ENCODE results near the gene TSPAN18. TPM values are rescaled to one million over a fixed set of nuclear protein-coding genes. Genes with fewer than 3 reads are reported as not detected.

The TSPAN18 gene
- total and polyA plus RNA-seq, 10 of the 15 experiments (the other 5 are each of a cell fraction or from before 2014, with no cell fraction given), result 0.02 to 0.77 (median 0.13) TPM; not detected in 1

- H4K20me1 ChIP-seq (ENCODE audit: control insufficient read depth, insufficient read depth), result no peaks in the 10 kb centered on the region; the same call in 1 of the 2 replicates
- intact Hi-C loops (cut with micrococcal nuclease; ENCODE audit: unreplicated experiment), result no loop called here
- DNase-seq (ENCODE audit: low read depth, low spot score) (no peak), ATAC-seq (peak; percentile 73), FAIRE-seq (no peak)
- H3K27ac ChIP-seq (ENCODE audit: control insufficient read depth, insufficient read depth), result no peak overlapping the region
- in situ Hi-C loops (cut with MboI), result no loop called here
- ChIA-PET SMC1A (ENCODE audit: uncharacterized antibody, unreplicated experiment) (interaction anchor here (1.1 kb wide), 1 partner anchor 13 kb away, joined by 3 read pairs; no protein-coding TSS in a partner anchor), CTCF (interaction anchor here (2.7 kb wide), 1 partner anchor 10 kb away, joined by 10 read pairs; no protein-coding TSS in a partner anchor), RAD21 (ENCODE audit: unreplicated experiment) (no interaction called here), POLR2A (no interaction called here)
- no peaks in the 10 kb centered on the region for H3K36me3 ChIP-seq (ENCODE audit: control insufficient read depth in 2 of 2, insufficient read depth in 2 of 2, low read length in 1 of 2)
- no peak overlapping the region for H2AFZ ChIP-seq (ENCODE audit: control insufficient read depth, low read depth, low read length)
- H3K27me3 ChIP-seq (replicated peaks in 1 of 2; ENCODE audit: control insufficient read depth in 2 of 2, insufficient read depth in 2 of 2, low read length in 1 of 2), result no peaks in the 10 kb centered on the region; a peak in 1 of 4 replicates
- H3K4me1 ChIP-seq (ENCODE audit: control insufficient read depth, insufficient read depth, low read length), result no peaks in the 10 kb centered on the region
- no peak overlapping the region for H3K9ac ChIP-seq (ENCODE audit: control insufficient read depth, insufficient read depth, low read length)
- 5% methylated on average over 7 of the region's 7 CpGs for WGBS (ENCODE audit: insufficient coverage, insufficient replicate concordance, low lambda C conversion rate, missing lambda C conversion rate)
- H3K4me2 ChIP-seq (ENCODE audit: control insufficient read depth, insufficient read depth), result no peak overlapping the region
- no TSS peak for BruUV-seq (replicated peaks)
- no peak for TF ChIP-seq CHD1 (IDR thresholded peaks at IDR 0.05; ENCODE audit: low read depth, low read length)
- TF ChIP-seq CTCF (IDR thresholded peaks at IDR 0.05 in 2 of 3, conservative IDR thresholded peaks at IDR 0.05 in 1 of 3; ENCODE audit: control insufficient read depth in 2 of 3, extremely low read depth in 1 of 3, insufficient read depth in 1 of 3, low read depth in 3 of 3, low read length in 3 of 3), result peak; percentile 2 to 43 (median 13); a peak in 1 of 6 replicates
- TF ChIP-seq RB1 (IDR thresholded peaks at IDR 0.05; ENCODE audit: borderline replicate concordance), result no peak
- H3K4me3 ChIP-seq, result no peak overlapping the region
- H3K79me2 ChIP-seq (ENCODE audit: control insufficient read depth, insufficient read depth, low read length), result no peaks in the 10 kb centered on the region
- no peaks in the 10 kb centered on the region for H3K9me3 ChIP-seq (replicated peaks; ENCODE audit: control insufficient read depth, insufficient read depth, low read length)
These were observed 59.3 kb downstream of the TSPAN18 start for GRCh38 chr11:44785856-44786607.

- no TSS peak for BruUV-seq (replicated peaks)
- no peak for ATAC-seq
- WGBS (ENCODE audit: insufficient coverage, insufficient replicate concordance, low lambda C conversion rate, missing lambda C conversion rate), result 9% methylated on average over 3 of the region's 3 CpGs
These were observed 60.3 kb downstream of the TSPAN18 start for GRCh38 chr11:44787070-44787469.

More at GRCh38 chr11:44787070-44787469, 60.3 kb downstream of the TSPAN18 start:
- TF ChIP-seq HSF1 (IDR thresholded peaks at IDR 0.05; ENCODE audit: low read depth, low read length) (no peak), MEF2A (IDR thresholded peaks at IDR 0.05; ENCODE audit: insufficient read depth, low read depth, low read length) (no peak), DPF2 (IDR thresholded peaks at IDR 0.05) (no peak), HDGF (IDR thresholded peaks at IDR 0.05) (no peak), ZZZ3 (IDR thresholded peaks at IDR 0.05; ENCODE audit: control insufficient read depth, insufficient read length, low read depth) (no peak), BACH1 (IDR thresholded peaks at IDR 0.05; ENCODE audit: borderline replicate concordance) (no peak), CBX5 (IDR thresholded peaks at IDR 0.05; ENCODE audit: low read depth) (no peak), HDAC6 (IDR thresholded peaks at IDR 0.05; ENCODE audit: unreplicated experiment) (no peak), SIN3A (IDR thresholded peaks at IDR 0.05; ENCODE audit: low read depth, low read length) (no peak)
- in situ Hi-C loops (cut with MboI) (no loop called here), intact Hi-C loops (cut with micrococcal nuclease; ENCODE audit: unreplicated experiment) (no loop called here)
- H3K79me2 ChIP-seq (ENCODE audit: control insufficient read depth, insufficient read depth, low read length), result no peaks in the 10 kb centered on the region
- RAD21 ChIA-PET (ENCODE audit: unreplicated experiment), result interaction anchor here (0.9 kb wide), 1 partner anchor 124 kb away, joined by 3 read pairs; no protein-coding TSS in a partner anchor
- no peak overlapping the region for H2AFZ ChIP-seq (ENCODE audit: control insufficient read depth, low read depth, low read length)
- H3K36me3 ChIP-seq (ENCODE audit: control insufficient read depth in 2 of 2, insufficient read depth in 2 of 2, low read length in 1 of 2), result no peaks in the 10 kb centered on the region
- no peaks in the 10 kb centered on the region; the same call in 1 of the 2 replicates for H4K20me1 ChIP-seq (ENCODE audit: control insufficient read depth, insufficient read depth)
- DNase-seq (ENCODE audit: low read depth, low spot score), result no peak
- no peaks in the 10 kb centered on the region for H3K4me1 ChIP-seq (ENCODE audit: control insufficient read depth, insufficient read depth, low read length)
- no peak overlapping the region for H3K4me3 ChIP-seq
- no peak for FAIRE-seq
- H3K9ac ChIP-seq (ENCODE audit: control insufficient read depth, insufficient read depth, low read length), result no peak overlapping the region
- H3K27me3 ChIP-seq (replicated peaks in 1 of 2; ENCODE audit: control insufficient read depth in 2 of 2, insufficient read depth in 2 of 2, low read length in 1 of 2), result no peaks in the 10 kb centered on the region; a peak in 1 of 4 replicates
- H3K27ac ChIP-seq (ENCODE audit: control insufficient read depth, insufficient read depth), result no peak overlapping the region
- POLR2A ChIA-PET, result no interaction called here
- H3K9me3 ChIP-seq (replicated peaks; ENCODE audit: control insufficient read depth, insufficient read depth, low read length), result no peaks in the 10 kb centered on the region
- CTCF ChIA-PET, result no interaction called here
- H3K4me2 ChIP-seq (ENCODE audit: control insufficient read depth, insufficient read depth), result no peak overlapping the region
- SMC1A ChIA-PET (ENCODE audit: uncharacterized antibody, unreplicated experiment), result no interaction called here
